ENCODE data around the gene ENC1.

DNA sequence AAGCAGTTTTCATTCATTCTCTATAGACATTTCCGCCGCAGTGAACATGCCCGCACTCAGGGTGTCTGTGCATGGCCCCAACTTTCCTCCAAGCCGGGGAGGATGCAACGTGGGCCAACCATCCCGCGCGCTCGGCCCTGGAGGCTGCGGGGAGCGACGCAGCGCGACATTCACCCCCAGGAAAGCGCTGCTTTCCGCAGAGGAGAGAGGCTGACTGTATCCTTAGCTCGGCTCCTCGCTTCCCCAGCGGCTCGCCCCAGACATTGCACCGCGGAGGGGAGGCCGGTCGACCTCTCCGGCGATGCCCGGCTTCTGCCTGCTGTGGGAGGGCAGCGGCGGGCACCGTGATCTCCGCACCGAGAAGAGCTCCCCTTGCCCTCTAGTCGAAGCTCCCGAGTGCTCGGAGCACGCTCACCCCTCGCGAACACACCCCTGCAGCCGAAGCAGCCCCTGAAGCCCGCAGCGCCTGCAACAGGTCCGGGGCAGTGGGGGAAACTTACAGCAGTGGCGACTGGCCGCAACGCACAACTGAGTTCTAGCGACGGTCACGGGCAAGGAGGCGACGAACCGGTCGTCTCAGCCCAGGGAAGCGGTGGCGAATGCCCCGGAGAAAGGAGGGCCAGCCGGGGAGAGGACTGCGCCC lies 600 bp downstream of the ENC1 start:
- no peak for TF ChIP-seq ZNF384 (IDR thresholded peaks at IDR 0.05)
- no peak for TF ChIP-seq FOXM1 (IDR thresholded peaks at IDR 0.05; ENCODE audit: borderline replicate concordance)
- TF ChIP-seq SP1 (IDR thresholded peaks at IDR 0.05): no peak
- TF ChIP-seq HDGF (IDR thresholded peaks at IDR 0.05; ENCODE audit: borderline replicate concordance): no peak
- no peak for TF ChIP-seq CTBP1 (IDR thresholded peaks at IDR 0.05; ENCODE audit: borderline replicate concordance)
- TF ChIP-seq TARDBP (IDR thresholded peaks at IDR 0.05): no peak
- no peak for TF ChIP-seq ELF4 (IDR thresholded peaks at IDR 0.05)
- no peak for TF ChIP-seq ARNT (IDR thresholded peaks at IDR 0.05)
- no peak for TF ChIP-seq NFRKB (IDR thresholded peaks at IDR 0.05)
- no peak for TF ChIP-seq BHLHE40 (IDR thresholded peaks at IDR 0.05; ENCODE audit: borderline replicate concordance)
- TF ChIP-seq FOXA1 (IDR thresholded peaks at IDR 0.05): no peak
- TF ChIP-seq SUZ12 (IDR thresholded peaks at IDR 0.05): no peak

All from HEK293T (cell line).